NT2/D1 (cell line): ENCODE data around the gene PAXX.

Source experiments
- DNase-seq: peaks from one replicate; pipeline ENCODE4 v3.0.0-alpha.2; 2011; ENCODE audit warnings: low read depth, low spot score
- H3K27me3 ChIP-seq: 2 replicates; pipeline ENCODE4 v1.6.0; 2011; ENCODE audit warnings: mild to moderate bottlenecking; ENCODE audit not compliant: insufficient read length, insufficient read depth
- H3K36me3 ChIP-seq: 2 replicates; pipeline ENCODE4 v1.6.1; 2011; ENCODE audit warnings: mild to moderate bottlenecking, low read length, mixed read lengths; ENCODE audit not compliant: insufficient read depth, insufficient read length
- H3K4me1 ChIP-seq: 2 replicates; pipeline ENCODE4 v1.5.1; 2011; ENCODE audit not compliant: insufficient read depth, insufficient read length
- H3K4me3 ChIP-seq: 2 replicates; pipeline ENCODE4 v1.5.1; 2011; ENCODE audit warnings: low read depth; ENCODE audit not compliant: insufficient read length
- H3K9ac ChIP-seq: 2 replicates; pipeline ENCODE4 v1.6.0; 2011; ENCODE audit warnings: low read depth; ENCODE audit not compliant: insufficient read length
- H3K9me3 ChIP-seq: 2 replicates; pipeline ENCODE4 v1.5.1; 2011; ENCODE audit warnings: mild to moderate bottlenecking, low read length; ENCODE audit not compliant: insufficient read depth
- SUZ12 ChIP-seq: IDR thresholded peaks from 2 replicates; pipeline ENCODE4 v1.6.1; 2011; ENCODE audit not compliant: insufficient read length, insufficient read depth; ENCODE audit errors: extremely low read depth
- YY1 ChIP-seq: IDR thresholded peaks from 2 replicates; pipeline ENCODE4 v1.6.1; 2011; ENCODE audit not compliant: insufficient read length, insufficient read depth
- ZNF274 ChIP-seq: IDR thresholded peaks from 2 replicates; pipeline ENCODE4 v1.6.1; 2011; ENCODE audit warnings: mild to moderate bottlenecking, low read depth, low read length

Gene PAXX

GRCh38 chr9:136951541-136952320, 40.5 kb upstream of the PAXX start, which contains the start of gene LCN12:
TSS of gene LCN12 (plus strand) at chr9:136952273. CDS start at chr9:136952328, 55 bp downstream.
- Histone ChIP-seq H3K4me3 (no peak within 1 kb of the TSS), H3K27me3 (peaks cover 5% of the 10 kb centered on the region), H3K9ac (peak within 1 kb of the TSS; percentile 50), H3K4me1 (peaks cover 19% of the 10 kb centered on the region), H3K36me3 (no peaks in the 10 kb centered on the region), H3K9me3 (no peaks in the 10 kb centered on the region)
- TF ChIP-seq YY1 = no peak
- no peak for TF ChIP-seq SUZ12
- TF ChIP-seq ZNF274 = no peak
- DNase-seq = no peak

GRCh38 chr9:136952321-136952850, 39.8 kb upstream of the PAXX start:
- no peaks in the 10 kb centered on the region for H3K36me3 ChIP-seq
- peaks cover 5% of the 10 kb centered on the region for H3K27me3 ChIP-seq
- H3K4me1 ChIP-seq = peaks cover 16% of the 10 kb centered on the region
- DNase-seq = no peak
- H3K9me3 ChIP-seq = no peaks in the 10 kb centered on the region
- H3K9ac ChIP-seq = peak overlapping the region; percentile 50
- no peak for TF ChIP-seq YY1
- TF ChIP-seq SUZ12 = no peak
- no peak for TF ChIP-seq ZNF274
- no peak overlapping the region for H3K4me3 ChIP-seq

DNA sequence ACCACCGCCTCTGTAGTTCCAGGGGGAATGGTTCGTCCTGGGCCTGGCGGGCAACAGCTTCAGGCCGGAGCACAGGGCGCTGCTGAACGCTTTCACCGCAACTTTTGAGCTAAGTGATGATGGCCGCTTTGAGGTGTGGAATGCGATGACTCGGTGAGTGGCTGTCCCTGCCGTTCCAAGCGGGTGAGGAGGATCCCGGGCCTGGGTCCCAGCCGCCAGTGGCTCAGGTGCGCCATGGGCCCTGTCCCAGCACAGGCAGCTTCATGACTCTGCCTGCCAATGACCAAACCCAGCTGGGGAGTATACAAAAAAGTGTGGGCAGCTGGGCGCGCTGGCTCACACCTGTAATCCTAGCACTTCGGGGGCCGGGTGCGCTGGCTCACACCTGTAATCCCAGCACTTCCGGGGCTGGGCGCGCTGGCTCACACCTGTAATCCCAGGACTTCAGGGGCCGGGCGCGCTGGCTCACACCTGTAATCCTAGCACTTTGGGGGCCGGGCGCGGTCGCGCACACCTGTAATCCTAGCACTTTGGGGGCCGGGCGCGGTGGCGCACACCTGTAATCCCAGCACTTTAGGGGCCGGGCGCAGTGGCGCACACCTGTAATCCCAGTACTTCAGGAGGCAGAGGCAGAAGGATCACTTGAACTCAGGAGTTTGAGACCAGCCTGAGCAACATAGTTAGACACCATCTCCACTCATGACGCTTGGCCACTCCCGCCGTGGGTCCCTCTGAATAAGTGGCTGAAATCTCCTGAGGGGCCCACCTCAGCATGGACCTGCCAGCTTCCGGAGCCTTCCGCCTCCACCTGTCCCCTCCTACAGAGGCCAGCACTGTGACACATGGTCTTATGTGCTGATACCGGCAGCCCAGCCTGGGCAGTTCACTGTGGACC, 39.1 kb upstream of the PAXX start:
- Histone ChIP-seq H3K4me1 (peaks cover 9% of the 10 kb centered on the region), H3K9ac (no peak overlapping the region), H3K4me3 (no peak overlapping the region), H3K9me3 (no peaks in the 10 kb centered on the region), H3K27me3 (peaks cover 5% of the 10 kb centered on the region), H3K36me3 (no peaks in the 10 kb centered on the region)
- TF ChIP-seq YY1 (no peak), SUZ12 (no peak), ZNF274 (no peak)
- no peak for DNase-seq

DNA sequence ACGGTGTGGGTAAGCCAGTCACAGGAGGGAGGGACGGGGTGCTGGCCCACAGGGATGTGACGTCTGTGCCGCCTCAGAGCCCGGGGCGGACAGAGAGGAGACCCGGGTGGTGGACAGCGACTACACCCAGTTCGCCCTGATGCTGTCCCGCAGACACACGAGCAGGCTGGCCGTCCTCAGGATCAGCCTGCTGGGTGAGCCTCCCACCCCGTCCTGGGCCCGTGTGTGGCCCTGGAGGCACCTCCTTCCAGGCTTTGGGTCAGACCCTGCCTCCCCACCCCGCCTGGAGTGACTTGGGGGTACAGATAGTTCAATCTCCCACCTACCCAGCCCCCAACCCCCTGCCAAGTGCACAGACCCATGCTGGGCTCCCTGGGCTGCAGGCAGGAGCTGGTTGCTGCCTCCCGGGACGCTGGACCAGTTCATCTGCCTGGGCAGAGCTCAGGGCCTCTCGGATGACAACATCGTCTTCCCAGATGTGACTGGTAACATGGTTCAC, 38.4 kb upstream of the PAXX start:
- Histone ChIP-seq H3K36me3 (no peaks in the 10 kb centered on the region), H3K4me3 (no peak overlapping the region), H3K27me3 (peaks cover 10% of the 10 kb centered on the region), H3K9ac (peak overlapping the region; percentile 50), H3K9me3 (no peaks in the 10 kb centered on the region), H3K4me1 (peaks cover 8% of the 10 kb centered on the region)
- TF ChIP-seq YY1 = no peak
- no peak for TF ChIP-seq ZNF274
- TF ChIP-seq SUZ12 = no peak
- no peak for DNase-seq

GRCh38 chr9:136954270-136955083, 37.7 kb upstream of the PAXX start:
- Histone ChIP-seq H3K27me3 (peaks cover 10% of the 10 kb centered on the region), H3K4me1 (peaks cover 11% of the 10 kb centered on the region), H3K9me3 (no peaks in the 10 kb centered on the region), H3K9ac (no peak overlapping the region), H3K36me3 (no peaks in the 10 kb centered on the region), H3K4me3 (no peak overlapping the region)
- no peak for DNase-seq
- TF ChIP-seq YY1 (no peak), ZNF274 (no peak), SUZ12 (no peak)

- Histone ChIP-seq H3K9me3 (no peaks in the 10 kb centered on the region), H3K4me3 (no peak overlapping the region), H3K4me1 (peaks cover 16% of the 10 kb centered on the region), H3K9ac (no peak overlapping the region), H3K27me3 (peaks cover 10% of the 10 kb centered on the region), H3K36me3 (no peaks in the 10 kb centered on the region)
- DNase-seq = no peak
- TF ChIP-seq ZNF274 (no peak), SUZ12 (no peak), YY1 (no peak)
These were observed 36.9 kb upstream of the PAXX start for GRCh38 chr9:136955202-136955942.
